Omental fat pad (tissue), 4 donors: Measurements from ENCODE around the gene CNTN1. TPM values are rescaled to one million over a fixed set of nuclear protein-coding genes. Genes with fewer than 3 reads are reported as not detected.
"Not testable (repeated sequence)": the region's sequence is repeated elsewhere in the genome, so short reads cannot be mapped to it uniquely, and the experiment has no call there.

Experiments
- ATAC-seq: fragments of 150-250 bp; one replicate; pipeline ENCODE4 v1.9.1; 2016; ENCODE audit warnings: mild to moderate bottlenecking, moderate library complexity; ENCODE audit not compliant: low FRiP score
- DNase-seq: peaks from one replicate; pipeline ENCODE4 v3.0.0-alpha.2; 2019; ENCODE audit warnings: low spot score
- CTCF ChIP-seq, 3 donors: fragments of 450-650 bp; IDR thresholded peaks; one replicate each; pipeline ENCODE4 v1.5.1; 2016 to 2017; ENCODE audit warnings: antibody characterized with exemption in 3 of 3, mild to moderate bottlenecking in 3 of 3, moderate library complexity in 2 of 3
- total RNA-seq, 4 donors: library from RNA; depleted of rRNA; stranded (reverse); fragments of >200 nt; gene quantifications; one replicate each; pipeline ENCODE4 v1.1.0, GENCODE V29; 2016

The CNTN1 gene
- total RNA-seq, 4 donors from 2014 or later = 1.1 to 3.6 (median 1.5) TPM

- ATAC-seq (no peak), DNase-seq (no peak)
- TF ChIP-seq CTCF (IDR thresholded peaks at IDR 0.05) = no peak
These were observed 43.5 kb downstream of the CNTN1 start for GRCh38 chr12:40735551-40736230.

GRCh38 chr12:40737416-40737815 lies 45.2 kb downstream of the CNTN1 start:
- ATAC-seq = not testable (repeated sequence)

GRCh38 chr12:40738856-40739255 lies 46.6 kb downstream of the CNTN1 start:
- ATAC-seq (no peak), DNase-seq (no peak)
- TF ChIP-seq CTCF (IDR thresholded peaks at IDR 0.05) = no peak

More at GRCh38 chr12:40737416-40737815, 45.2 kb downstream of the CNTN1 start:
- DNase-seq = not testable (repeated sequence)

GRCh38 chr12:40742041-40742440 lies 49.8 kb downstream of the CNTN1 start:
- no peak for DNase-seq
- no peak for TF ChIP-seq CTCF (IDR thresholded peaks at IDR 0.05)
- ATAC-seq = no peak

GRCh38 chr12:40745386-40745785 lies 53.1 kb downstream of the CNTN1 start:
- no peak for DNase-seq

GRCh38 chr12:40749863-40750262 lies 57.6 kb downstream of the CNTN1 start:
- no peak for ATAC-seq
- no peak for DNase-seq
- TF ChIP-seq CTCF (IDR thresholded peaks at IDR 0.05) = no peak

More at GRCh38 chr12:40745386-40745785, 53.1 kb downstream of the CNTN1 start:
- no peak for TF ChIP-seq CTCF (IDR thresholded peaks at IDR 0.05)
- ATAC-seq = no peak

- TF ChIP-seq CTCF (IDR thresholded peaks at IDR 0.05) = no peak
- DNase-seq = no peak
- no peak for ATAC-seq
These were observed 59.8 kb downstream of the CNTN1 start for GRCh38 chr12:40752011-40752410.
